HG03280 (cell line): Measurements from ENCODE around the gene SRPX2.

Experiments used
- ATAC-seq: cut with Tn5 transposase; IDR thresholded peaks from one replicate; pipeline ENCODE4 v1.9.1; 2021; ENCODE audit warnings: mild to moderate bottlenecking, moderate library complexity; ENCODE audit not compliant: unreplicated experiment

The SRPX2 gene

DNA sequence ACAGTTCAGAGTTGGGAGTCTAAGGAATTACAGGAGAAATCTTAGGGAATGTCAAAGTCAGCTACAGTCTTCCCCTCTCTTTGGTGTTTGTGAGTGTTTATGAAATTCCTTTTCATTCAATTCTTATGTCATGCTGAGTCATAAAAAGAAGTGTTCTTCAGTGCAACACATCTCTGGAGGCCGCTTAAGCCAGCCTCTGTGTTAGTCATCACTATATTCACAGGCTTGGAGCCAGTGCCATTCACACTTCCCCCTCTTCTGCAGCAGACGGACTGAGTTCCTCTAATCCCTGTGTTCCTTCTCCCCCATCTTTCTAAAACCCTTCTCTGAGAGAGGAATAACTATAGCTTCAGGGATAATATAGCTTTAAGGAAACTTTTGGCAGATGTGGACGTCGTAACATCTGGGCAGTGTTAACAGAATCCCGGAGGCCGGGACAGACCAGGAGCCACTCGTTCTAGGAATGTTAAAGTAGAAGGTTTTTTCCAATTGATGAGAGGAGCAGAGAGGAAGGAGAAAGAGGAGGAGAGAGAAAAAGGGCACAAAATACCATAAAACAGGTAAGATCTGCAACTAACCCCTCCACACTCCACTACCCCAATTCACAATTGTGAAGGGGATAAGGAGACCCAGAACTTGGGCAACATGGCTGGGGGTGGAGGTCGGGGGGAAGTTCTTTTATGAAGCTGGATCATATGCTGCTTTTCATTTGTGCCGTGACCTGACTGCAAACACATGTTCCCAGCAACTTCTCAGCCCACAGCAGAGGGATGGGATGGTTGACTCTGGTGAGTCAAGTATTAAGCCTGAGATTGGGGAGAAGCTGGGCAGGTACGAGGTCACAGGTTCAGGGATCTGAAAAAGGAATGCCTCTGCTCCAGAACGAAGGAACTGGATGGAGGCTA is at the start of gene SRPX2:
Gene SRPX2, plus strand, starts transcription at position 244 of the 905 bp plus-strand sequence. CDS start 2,124 bp downstream, outside the sequence.
- no peak for ATAC-seq

DNA sequence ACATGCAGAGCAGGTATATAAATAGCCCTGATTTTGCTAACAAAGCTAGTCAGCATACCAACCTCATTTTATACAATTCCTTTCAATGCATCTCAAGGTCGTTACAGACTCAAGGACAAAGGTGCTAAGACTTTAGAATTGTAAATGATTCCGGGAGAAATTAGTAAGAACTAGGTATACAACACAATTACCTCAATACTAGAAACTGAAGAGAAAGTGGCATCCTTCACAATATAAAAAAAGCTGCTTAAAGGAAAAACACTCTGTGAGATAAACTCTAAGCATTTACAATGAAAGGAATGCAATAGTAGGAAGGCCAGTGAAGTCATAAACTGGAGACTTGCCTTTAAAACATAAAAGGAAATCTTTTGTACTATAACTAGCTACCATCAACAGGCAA is 47.4 kb upstream of the SRPX2 start:
- ATAC-seq = no peak

GRCh38 chrX:100599456-100599855 is 44.5 kb upstream of the SRPX2 start:
- no peak for ATAC-seq

DNA sequence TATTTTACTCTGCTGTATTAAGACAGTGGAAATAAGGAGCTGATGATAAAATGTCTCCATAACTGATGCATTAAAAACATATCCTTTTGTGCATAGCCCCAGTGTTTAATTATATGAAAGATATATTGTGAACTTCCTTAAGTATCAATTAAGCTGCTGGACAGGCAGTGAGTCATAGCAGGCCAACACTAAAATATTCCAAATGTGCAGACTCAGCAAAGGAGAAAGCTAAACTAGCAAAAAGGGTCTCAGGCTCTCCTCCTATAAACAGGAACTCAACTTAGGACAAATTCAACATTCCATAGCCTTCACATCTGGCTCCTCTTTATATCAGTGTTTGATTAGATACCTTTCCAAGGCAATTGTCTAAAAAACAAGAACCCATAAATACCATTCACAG is 43.7 kb upstream of the SRPX2 start:
- ATAC-seq = no peak

DNA sequence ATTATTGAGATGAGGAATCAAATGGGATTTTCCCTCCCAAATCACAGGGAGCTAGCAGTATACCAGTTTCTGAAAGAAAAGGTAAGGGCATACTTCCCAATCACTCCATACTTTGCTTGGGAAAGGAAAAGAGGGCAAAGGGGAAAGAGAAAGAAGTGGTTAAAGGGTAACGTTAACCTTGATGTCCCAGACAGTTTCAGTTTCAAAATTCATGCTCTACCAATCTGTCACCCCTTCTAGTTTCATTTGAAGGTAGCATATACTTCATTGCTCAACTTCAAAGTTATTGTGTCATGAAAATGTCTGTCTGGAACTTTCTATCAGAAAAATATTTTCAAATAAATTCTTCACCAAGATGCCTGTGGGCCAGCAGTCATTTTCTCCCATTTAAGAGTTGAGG is 43.2 kb upstream of the SRPX2 start:
- no peak for ATAC-seq

GRCh38 chrX:100606753-100607152 is 37.2 kb upstream of the SRPX2 start:
- no peak for ATAC-seq

GRCh38 chrX:100609591-100609990 is 34.4 kb upstream of the SRPX2 start:
- ATAC-seq = no peak

GRCh38 chrX:100611951-100612350 is 32.0 kb upstream of the SRPX2 start:
- no peak for ATAC-seq

DNA sequence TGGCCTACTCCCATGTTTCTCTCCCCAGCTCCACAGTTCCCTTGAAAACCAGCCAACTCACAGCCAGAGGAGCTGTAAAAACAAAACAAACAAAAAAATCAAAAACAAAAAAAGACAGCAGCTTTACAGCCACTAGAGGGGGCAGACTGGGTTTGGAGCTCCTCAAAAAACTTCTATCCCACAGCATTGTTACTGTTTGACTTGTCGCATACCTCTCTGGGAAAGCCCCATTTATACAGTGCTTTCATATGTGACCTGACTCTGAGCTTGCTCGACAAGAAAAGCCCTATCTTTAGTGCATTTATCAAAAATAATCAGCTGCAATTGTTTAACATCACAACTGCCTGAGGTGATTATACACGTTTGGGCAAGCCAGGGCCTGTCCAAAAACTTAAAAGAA is 29.0 kb upstream of the SRPX2 start:
- no peak for ATAC-seq

- ATAC-seq = no peak
Measured at GRCh38 chrX:100623001-100623400, 21.0 kb upstream of the SRPX2 start.

DNA sequence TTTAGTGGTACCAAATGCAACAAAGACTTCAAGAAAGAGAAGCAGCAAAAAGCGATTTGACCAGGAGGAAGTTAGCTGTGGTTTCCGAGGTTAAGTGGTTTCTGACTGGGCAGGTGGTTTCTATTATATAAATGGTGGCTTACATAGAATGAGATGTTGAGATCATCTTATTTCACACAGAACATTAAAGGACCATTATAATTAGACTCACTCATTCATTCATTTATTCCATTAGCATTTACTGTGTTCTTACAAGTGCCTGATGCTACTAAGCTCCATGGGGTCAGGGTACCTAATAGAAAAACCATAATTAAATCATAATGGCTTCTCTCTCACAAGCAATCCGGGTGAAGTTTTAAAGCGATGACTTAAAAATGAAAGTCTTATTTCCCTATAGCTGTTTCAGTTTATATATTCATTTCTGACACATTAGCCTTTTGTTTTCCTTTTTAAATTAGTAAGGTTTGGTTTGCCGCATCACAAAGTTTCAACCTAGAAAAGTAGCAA is 18.0 kb upstream of the SRPX2 start:
- peak; percentile 77 for ATAC-seq

GRCh38 chrX:100635040-100635439 is 9.0 kb upstream of the SRPX2 start:
- ATAC-seq = no peak

DNA sequence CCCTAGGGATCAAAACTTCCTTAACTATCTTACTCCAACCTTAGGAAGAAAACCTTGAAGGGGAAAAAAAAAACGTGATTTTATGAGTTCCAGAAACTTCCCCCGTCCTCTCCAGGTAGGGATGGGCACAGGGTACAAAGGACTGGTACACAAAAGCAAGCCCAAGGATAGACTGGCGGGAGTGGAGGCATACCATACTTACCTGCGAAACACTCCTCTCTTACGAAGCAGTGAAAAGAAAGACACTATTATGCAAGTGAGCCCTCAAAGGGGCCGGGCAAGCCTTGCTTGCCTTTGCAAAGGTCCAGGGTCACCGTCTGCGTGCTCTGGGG is 8.0 kb upstream of the SRPX2 start:
- no peak for ATAC-seq

DNA sequence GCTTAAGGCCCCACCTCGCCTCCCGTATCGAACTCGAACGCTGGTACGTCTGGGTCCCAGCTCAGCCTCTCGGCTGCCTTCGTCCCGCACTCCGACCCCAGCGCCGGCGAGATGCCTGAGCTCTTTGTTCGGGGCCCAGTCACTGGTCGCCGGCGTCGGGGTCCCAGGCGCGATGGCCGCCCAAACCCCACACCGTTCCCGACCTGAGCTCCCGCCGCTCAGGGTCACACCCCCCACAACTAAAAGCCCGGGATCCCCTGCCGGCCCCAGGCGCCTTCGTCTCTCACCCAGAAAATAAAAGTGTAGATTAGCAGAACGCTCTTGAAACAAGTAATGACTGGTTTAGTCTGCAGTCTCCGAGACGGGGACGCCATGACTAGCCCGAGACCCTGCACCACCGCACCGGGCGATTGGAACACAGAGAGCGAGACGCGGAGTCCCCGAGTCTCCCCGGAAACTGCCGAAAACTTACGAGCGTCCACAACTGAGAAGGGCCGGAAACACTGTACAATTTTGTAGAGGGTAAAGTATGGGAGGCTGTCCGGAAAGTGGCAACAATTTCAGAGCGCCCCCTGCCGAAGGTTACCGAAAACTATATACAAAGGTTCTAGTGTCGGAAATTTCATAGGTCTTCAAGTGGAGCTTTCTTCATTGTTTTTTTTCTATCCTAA is 7.5 kb upstream of the SRPX2 start, which contains the start of gene TSPAN6:
Gene TSPAN6, minus strand, starts transcription at position 486 of the 671 bp plus-strand sequence. Its CDS starts 112 bp downstream, at position 374.
- no peak for ATAC-seq

GRCh38 chrX:100642290-100642689 is 1.7 kb upstream of the SRPX2 start:
- ATAC-seq = no peak

DNA sequence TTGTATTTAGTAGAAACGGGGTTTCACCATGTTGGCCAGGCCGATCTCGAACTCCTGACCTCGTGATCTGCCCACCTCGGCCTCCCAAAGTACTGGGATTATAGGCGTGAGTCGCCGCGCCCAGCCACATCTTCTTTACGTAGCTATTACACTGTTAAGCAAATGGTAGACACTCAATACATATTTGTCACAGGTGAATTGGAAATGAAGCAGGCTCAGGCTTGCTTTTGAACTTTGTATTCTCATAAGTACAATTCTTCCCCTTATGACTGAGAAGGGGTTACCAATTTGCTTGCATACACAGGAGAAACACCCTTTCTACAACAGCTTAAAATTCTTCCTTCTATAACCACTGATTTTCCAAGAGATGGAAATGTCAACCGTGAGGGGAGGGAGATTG is 787 bp upstream of the SRPX2 start:
- no peak for ATAC-seq

DNA sequence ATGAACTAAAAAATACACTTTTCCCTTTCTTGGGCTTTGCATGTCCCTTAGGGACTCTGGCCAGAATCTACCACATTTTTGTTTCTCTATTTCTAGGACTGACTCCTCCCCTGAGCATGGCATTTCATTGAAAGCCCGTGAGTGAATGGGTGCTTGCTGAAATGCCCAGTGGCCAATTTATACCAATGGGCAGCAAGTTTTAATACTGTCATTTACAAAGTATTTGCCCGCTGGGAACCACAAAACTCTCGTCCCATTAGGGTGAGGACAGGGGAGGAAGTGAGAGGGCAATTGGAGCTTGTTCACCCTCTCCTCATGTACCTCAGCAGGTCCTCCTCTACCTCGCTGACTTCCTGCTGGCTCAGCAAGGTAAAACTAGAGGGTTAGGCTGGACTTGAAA is 1.1 kb downstream of the SRPX2 start:
- no peak for ATAC-seq

GRCh38 chrX:100647095-100647494 is 3.1 kb downstream of the SRPX2 start:
- no peak for ATAC-seq

DNA sequence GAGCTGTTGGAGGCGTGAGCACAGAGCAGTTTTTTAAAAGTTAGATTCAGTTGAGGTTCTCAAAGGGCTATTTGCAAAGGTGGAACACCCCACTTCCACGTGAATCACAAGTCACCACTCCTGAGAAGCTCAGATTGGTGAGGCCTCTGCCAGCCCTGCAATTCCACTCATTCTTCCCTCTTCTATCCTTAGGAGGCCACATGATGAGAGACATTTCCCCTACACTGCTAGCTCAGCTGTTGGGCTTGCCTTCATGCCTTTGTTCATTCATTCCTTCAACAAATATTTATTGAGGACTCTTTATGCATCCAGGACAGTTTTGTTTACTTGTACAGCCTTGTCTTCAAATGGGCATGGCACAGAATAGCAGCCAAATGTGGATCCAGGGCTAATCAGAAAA is 3.7 kb downstream of the SRPX2 start:
- no peak for ATAC-seq

DNA sequence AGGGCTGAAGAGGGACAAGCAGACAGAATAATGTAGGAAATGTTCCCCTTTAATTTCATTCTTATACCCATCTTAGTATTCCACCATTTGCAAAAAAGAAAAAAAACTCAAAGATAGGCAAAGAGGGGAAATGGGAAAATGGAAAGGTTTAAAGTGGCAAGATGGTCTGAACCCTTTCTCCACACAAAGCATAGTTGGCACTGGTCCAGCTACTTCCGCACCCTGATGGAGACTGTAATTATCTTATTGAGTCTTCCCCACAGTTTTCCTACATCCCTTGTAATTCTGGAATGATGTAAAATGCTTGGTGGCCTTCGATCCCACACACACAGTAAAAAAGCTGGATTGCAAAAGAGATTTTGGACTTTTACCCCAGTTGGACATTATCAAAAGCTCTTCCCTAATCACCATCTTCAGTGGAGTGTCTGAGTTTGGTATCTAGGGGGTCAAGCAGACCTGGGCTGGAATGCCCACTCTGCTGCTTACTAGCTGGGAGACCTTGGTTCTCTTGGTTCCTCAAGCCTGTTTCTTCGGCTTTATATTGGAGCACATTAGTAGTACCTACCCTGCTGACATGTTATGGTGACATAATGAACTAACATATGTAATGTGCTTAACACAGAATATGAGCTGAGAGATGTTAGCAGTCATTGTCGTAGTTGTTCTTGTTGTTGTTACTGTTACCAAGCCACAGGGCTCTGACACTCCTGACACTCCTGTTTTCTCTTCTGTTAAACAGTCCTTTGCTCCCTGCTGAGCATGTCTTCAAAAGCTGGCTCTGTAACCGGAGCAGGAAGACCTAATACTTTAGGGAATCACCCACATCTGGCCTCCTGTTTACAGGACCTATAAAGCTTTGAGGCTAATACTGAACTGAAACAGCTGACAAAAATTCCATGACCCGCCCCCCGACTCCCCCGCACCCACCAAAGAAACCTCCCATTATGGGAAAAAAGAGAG is 4.7 kb downstream of the SRPX2 start:
- no peak for ATAC-seq
